DND-41 (cell line): ENCODE measurements around the gene ATF6.

Source experiments
- EZH2 ChIP-seq: IDR thresholded peaks from 3 replicates; pipeline ENCODE4 v1.6.1; 2012; ENCODE audit warnings: borderline replicate concordance, low read depth, mild to moderate bottlenecking, moderate library complexity, low read length, inconsistent platforms; ENCODE audit not compliant: severe bottlenecking
- TF ChIP-seq, protein P1 (sequence below): IDR thresholded peaks from 2 replicates; pipeline ENCODE4 v1.5.1; 2012; ENCODE audit warnings: borderline replicate concordance, low read length, moderate library complexity, mild to moderate bottlenecking; ENCODE audit not compliant: poor library complexity, severe bottlenecking; ENCODE audit errors: extremely low read depth

DNA sequence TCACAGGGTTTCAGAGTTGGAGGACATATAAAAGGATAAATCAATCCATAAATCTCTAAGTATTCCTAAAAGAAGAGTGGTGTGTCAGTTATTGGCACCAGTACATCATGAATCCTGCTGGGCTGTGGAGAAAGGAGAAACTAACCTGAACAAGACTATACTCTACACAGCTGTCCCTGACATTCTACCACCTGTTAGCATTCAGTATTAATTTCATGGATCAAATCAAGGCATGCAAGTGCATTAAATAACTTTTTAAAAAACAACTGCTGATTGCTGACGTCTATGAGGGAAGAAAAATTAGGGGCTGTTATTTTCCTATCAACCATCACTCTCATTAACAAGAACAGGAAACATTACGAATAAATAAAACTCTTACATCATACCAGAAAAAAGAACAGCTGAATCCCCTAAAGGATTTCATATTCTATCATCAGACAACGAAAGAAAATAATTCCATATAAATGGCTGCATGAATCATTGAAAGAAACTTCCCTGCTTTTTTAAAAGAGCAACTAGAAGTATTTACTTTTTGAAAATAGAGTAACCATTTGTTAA lies 121.7 kb downstream of the ATF6 start:
- TF ChIP-seq, protein P1, sequence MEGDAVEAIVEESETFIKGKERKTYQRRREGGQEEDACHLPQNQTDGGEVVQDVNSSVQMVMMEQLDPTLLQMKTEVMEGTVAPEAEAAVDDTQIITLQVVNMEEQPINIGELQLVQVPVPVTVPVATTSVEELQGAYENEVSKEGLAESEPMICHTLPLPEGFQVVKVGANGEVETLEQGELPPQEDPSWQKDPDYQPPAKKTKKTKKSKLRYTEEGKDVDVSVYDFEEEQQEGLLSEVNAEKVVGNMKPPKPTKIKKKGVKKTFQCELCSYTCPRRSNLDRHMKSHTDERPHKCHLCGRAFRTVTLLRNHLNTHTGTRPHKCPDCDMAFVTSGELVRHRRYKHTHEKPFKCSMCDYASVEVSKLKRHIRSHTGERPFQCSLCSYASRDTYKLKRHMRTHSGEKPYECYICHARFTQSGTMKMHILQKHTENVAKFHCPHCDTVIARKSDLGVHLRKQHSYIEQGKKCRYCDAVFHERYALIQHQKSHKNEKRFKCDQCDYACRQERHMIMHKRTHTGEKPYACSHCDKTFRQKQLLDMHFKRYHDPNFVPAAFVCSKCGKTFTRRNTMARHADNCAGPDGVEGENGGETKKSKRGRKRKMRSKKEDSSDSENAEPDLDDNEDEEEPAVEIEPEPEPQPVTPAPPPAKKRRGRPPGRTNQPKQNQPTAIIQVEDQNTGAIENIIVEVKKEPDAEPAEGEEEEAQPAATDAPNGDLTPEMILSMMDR = no peak
- TF ChIP-seq EZH2 = no peak
